Mesangial cell (primary cell): ENCODE data around the gene FOXO4. TPM values are rescaled to one million over a fixed set of nuclear protein-coding genes. Genes with fewer than 3 reads are reported as not detected.

Experiments used
- total RNA-seq: library from RNA; depleted of rRNA; stranded (reverse); fragments of >200 nt; gene quantifications from 2 replicates; pipeline ENCODE4 v1.2.3, GENCODE V29; 2015

Gene FOXO4, protein sequence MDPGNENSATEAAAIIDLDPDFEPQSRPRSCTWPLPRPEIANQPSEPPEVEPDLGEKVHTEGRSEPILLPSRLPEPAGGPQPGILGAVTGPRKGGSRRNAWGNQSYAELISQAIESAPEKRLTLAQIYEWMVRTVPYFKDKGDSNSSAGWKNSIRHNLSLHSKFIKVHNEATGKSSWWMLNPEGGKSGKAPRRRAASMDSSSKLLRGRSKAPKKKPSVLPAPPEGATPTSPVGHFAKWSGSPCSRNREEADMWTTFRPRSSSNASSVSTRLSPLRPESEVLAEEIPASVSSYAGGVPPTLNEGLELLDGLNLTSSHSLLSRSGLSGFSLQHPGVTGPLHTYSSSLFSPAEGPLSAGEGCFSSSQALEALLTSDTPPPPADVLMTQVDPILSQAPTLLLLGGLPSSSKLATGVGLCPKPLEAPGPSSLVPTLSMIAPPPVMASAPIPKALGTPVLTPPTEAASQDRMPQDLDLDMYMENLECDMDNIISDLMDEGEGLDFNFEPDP
- 1.6 and 6.6 TPM in 2 replicates for total RNA-seq

DNA sequence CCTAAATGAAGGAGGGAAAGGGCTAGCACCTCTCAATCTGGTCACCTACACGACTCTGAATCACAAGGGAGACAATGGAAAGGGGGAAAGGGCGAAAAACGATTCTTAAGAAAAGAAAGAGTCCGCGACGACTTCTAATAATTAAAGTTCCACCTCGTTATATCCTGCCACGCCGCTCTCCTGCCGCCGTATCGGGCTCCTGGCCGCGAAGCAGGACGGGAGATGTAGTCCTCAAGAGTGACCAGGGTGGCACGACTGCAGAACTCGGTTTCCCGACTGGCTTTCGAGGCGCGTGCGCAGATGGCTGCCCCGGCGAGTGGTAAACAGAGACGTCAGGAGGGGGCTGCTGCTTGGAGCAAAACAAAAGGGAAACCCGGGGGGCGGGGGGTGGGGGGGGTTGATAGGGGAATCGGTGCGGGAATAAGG, at the start of gene FOXO4:
FOXO4 (plus strand) TSS at position 297 of the 426 bp plus-strand sequence. CDS start 678 bp downstream, outside the sequence.

DNA sequence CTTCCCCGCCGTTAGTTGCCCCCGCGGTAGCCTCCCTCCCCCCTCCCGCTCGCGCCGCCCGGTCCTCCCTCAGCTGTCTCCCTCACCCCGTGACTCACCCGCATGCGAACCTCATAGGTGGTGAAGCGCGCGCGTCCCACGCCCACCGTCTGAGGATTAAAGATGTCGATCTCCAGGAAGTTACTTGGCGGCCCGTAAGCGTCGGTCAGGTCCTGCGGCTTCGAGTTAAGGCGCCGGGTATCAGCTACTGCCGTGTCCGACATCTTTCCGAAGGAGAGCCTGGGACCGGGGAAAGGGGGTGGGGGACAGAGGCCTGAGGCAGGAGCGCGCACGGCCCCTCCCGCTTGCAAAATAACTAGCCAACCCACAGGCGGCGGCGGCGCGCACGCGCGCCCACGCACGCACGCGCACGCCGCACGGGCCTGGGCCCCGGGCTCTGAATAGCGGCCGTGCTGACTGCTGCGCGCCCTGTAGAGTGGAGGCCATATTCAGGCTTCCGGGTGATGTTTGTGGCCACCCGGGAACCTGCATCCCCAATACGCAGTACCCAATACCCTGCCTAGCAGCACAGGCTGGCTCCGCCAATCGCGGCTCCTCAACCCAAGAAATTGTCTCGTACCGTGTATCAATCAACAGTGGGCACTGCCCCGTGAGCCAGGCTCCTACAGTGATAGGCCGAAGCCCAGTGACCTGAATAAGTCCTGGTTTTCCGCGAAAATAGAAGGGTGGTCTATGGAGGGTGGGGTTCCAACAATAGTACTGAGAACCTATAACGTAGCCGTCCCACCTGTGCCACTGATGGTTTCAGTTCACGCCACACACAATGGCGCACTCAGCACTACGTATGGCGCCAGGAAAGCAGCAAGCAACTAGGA, 27.4 kb upstream of the FOXO4 start, which contains the start of gene SNX12:
SNX12 (minus strand) TSS at position 291 of the 875 bp plus-strand sequence; CDS start at position 263, 28 bp downstream.

DNA sequence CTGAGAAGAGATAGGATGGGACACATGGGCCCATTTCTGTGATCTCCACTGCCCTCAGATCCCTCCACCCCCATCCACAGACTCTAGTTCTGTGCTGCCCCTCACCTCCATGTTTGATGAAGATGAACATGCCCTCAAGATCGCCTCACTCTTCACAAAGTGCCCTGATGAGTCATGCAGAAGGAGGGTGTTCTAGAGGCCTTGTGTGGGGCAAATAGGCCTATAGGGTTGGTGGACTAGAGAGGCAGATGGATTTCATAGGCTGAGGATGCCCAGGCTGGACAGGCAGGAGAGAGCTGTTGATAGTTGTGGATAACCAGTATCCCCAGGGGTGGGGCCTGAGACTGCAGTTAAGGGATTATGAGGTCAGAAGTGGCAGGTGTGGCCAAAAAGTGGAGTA, 10.8 kb downstream of the FOXO4 start, which contains the start of gene CXorf65:
CXorf65 (minus strand) TSS at position 314 of the 400 bp plus-strand sequence; CDS start at position 130, 184 bp downstream.

DNA sequence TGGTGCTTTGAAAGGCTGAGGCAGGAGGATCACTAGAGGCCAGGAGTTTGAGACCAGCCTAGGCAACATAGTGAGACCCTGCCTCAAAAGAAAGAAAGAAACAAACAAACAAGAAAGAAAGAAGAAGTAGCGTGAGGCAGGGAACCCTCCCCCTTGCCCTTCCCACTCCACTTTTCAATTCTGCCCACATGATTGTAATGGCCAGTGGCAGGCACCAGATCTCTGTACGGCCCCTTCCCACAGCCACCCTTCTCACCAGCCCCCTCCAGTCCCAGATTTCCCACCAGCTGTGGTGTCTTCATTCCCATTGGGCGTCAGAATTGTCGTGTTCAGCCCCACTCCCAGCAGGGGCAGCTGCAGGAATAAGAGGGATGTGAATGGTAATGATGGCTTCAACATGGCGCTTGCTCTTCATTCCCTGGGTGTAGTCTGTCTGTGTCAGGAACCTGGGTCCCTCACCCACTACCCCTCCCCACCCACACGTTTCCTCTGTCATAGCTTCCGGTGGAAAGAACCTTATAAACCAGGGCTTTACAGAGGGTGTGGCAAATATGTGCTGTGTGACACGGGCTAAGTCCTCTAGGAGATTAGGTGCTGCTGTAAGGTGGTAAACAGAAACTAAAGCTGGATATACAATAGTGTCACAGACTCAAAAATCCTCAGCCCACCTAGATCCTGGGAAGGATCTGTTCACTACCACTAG, 15.6 kb downstream of the FOXO4 start, which contains the start of gene IL2RG:
IL2RG (minus strand) TSS at position 437 of the 703 bp plus-strand sequence; CDS start at position 399, 38 bp downstream.

DNA sequence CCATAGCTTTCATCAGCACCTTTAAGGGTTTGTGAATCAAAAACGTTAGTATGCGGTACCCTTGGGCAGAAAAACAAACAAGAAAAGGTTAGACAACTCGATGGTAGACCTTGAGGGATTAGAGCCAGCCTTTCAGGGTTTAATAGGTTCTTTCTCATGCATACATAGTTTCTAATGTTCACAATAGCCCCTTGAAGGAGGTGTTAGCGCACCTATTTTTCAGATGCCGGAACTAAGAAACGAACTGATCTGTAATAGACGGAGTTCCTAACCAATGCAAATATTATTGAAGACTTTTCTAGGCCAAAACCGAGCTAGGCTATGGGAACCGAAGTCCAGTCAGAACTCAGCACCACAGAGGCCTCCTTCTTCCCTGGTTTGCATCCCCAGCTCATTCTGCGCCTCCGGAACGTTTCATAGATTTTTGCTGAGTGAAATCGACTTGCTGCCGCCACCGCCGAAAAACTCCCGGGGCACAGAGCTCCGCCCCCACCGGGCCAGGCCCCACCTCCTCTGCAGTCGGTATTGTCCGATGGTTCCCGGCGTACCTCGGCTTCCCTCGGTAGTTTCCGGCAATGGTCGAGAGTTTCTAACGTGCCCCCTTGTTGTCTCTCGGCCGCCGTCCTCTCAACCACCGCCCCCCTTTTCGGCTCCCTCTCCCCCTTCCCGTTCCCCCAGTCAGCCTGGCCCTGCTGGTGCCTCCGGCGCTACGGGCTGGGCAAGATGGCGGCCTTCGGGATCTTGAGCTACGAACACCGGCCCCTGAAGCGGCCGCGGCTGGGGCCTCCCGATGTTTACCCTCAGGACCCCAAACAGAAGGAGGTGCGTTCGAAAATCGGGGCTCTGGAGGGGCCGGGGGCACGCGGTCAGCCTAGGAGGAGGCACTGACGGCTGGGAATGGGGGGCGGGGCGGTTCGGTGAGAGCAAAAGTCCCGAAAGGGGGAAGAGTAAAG, 22.7 kb downstream of the FOXO4 start, which contains the start of gene MED12:
MED12 (plus strand) TSS at position 565 of the 953 bp plus-strand sequence; CDS start at position 724, 159 bp downstream.

DNA sequence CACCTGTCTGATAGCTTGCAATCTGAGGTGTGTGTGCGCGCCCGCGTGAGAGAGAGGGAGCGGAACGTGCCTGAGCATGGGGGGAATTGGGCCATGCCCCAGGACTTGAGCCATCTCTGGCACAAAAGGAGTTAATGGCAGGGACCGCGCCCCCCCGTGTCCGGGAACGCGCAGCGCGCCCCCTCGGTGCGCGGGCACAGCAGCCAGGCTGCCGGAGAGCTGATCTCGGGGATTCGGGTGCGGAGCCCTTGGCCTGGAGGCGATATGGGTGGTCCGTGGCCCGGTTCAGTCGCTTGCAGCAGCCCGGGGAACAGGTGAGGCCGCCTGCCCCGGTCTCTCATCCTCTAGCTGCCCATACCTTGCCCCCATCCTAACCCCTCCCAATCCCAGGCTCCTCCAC, 49.0 kb downstream of the FOXO4 start, which contains the start of gene NLGN3:
NLGN3 (plus strand) TSS at position 191 of the 400 bp plus-strand sequence. CDS start 2,909 bp downstream, outside the sequence.

Other genes starting within 250 kb of the FOXO4 start
- gene TEX11, start 187.1 kb upstream of the FOXO4 start, total RNA-seq = not detected in 2 replicates
- 0.16 and 0.38 TPM in 2 replicates for gene SLC7A3, start 164.8 kb upstream of the FOXO4 start, total RNA-seq
- 49.0 and 50.8 TPM in 2 replicates for gene SNX12, start 27.5 kb upstream of the FOXO4 start, total RNA-seq
- not detected in 2 replicates for gene CXorf65, start 10.9 kb downstream of the FOXO4 start, total RNA-seq
- gene IL2RG, start 15.7 kb downstream of the FOXO4 start, total RNA-seq = not detected in 2 replicates
- 19.6 and 42.5 TPM in 2 replicates for gene MED12, start 22.7 kb downstream of the FOXO4 start, total RNA-seq
- gene NLGN3, start 49.0 kb downstream of the FOXO4 start, total RNA-seq = 0.16 and 0.89 TPM in 2 replicates
- gene GJB1, start 127.4 kb downstream of the FOXO4 start, total RNA-seq = 0.25 TPM in 1 of 2 replicates, not detected in the other
- 21.8 and 32.7 TPM in 2 replicates for gene ZMYM3, start 158.3 kb downstream of the FOXO4 start, total RNA-seq
- 295 and 311 TPM in 2 replicates for gene NONO, start 187.8 kb downstream of the FOXO4 start, total RNA-seq
- 0.38 and 1.6 TPM in 2 replicates for gene ITGB1BP2, start 205.9 kb downstream of the FOXO4 start, total RNA-seq